ENCODE results near the gene PYY.

- TF ChIP-seq CTCF (IDR thresholded peaks at IDR 0.05) (no peak), POLR2A (IDR thresholded peaks at IDR 0.05) (no peak)
Measured at GRCh38 chr17:43992641-43993040, 38.9 kb upstream of the PYY start.

All from tibial nerve (tissue), 3 donors.